ENCODE results near the gene PECR. TPM values are rescaled to one million over a fixed set of nuclear protein-coding genes. Genes with fewer than 3 reads are reported as not detected.

The PECR gene
- total and polyA plus RNA-seq, 9 of the 15 experiments (the other 6 are each of a cell fraction or from before 2014, with no cell fraction given), result 1.1 to 10.3 (median 8.2) TPM

DNA sequence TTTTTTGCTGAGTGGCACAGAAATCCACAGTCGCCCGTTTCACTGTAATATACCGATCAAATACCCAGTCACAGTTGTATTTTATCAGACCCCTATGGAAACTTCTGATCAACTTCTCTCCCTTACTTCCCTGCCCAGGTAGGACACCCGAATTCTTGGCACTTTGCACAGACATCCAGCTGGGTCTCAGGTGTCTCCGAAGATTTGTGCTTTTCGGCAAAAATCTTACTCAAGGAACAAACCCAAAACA is 68.9 kb downstream of the PECR start:
- Histone ChIP-seq H3K4me1 (replicated peaks in 1 of 2; ENCODE audit: control insufficient read depth in 2 of 2, insufficient read depth in 2 of 2, low read length in 2 of 2) (peaks cover 0 to 10% of the 10 kb centered on the region in 2 experiments; a peak in 4 of 5 replicates), H3K9me3 (replicated peaks; ENCODE audit: control insufficient read depth, insufficient read depth, low read depth, low read length) (no peaks in the 10 kb centered on the region), H3K27me3 (ENCODE audit: control insufficient read depth in 2 of 2, insufficient read depth in 2 of 2, low read length in 2 of 2) (no peaks in the 10 kb centered on the region), H4K20me1 (replicated peaks; ENCODE audit: control insufficient read depth, insufficient read depth, low read length) (no peaks in the 10 kb centered on the region), H3K9ac (ENCODE audit: insufficient read depth in 1 of 2, low read depth in 2 of 2, low read length in 2 of 2) (peak overlapping the region; percentile 67 to 93), H3K79me2 (ENCODE audit: control insufficient read depth, insufficient read depth, low read length) (no peaks in the 10 kb centered on the region; the same call in 2 of the 3 replicates), H3K27ac (ENCODE audit: extremely low read depth, low read depth, low read length) (no peak overlapping the region), H3K4me2 (ENCODE audit: insufficient read depth, low read length) (peak overlapping the region; percentile 78), H2AFZ (ENCODE audit: low read depth, low read length) (peak overlapping the region; percentile 89), H3K4me3 (peak overlapping the region; percentile 63), H3K9me1 (ENCODE audit: control insufficient read depth, insufficient read depth, low read length) (no peaks in the 10 kb centered on the region), H3K36me3 (ENCODE audit: control insufficient read depth, insufficient read depth, low read length) (no peaks in the 10 kb centered on the region)
- in situ Hi-C loops (cut with MboI), result no loop called here
- POLR2A ChIA-PET, result interaction anchor here (1.8 kb wide), 1 partner anchor 12 kb away, joined by 9 read pairs; no protein-coding TSS in a partner anchor
- DNase-seq (ENCODE audit: extremely low read depth in 1 of 4, low spot score in 3 of 4), result no peak
- WGBS (ENCODE audit: insufficient coverage, low coverage, missing lambda C conversion rate), result 22% methylated on average over 4 of the region's 6 CpGs
- FAIRE-seq, result no peak
- intact Hi-C loops (cut with micrococcal nuclease), result loop anchor here (5.0 kb wide), 1 partner anchor 45 kb away; no protein-coding TSS in a partner anchor
- ATAC-seq, result no peak
- TF ChIP-seq TCFL5 (CRISPR knock-in tag; conservative IDR thresholded peaks at IDR 0.05), result no peak
- TF ChIP-seq MAFG (tag; conservative IDR thresholded peaks at IDR 0.05), result peak; percentile 46
- no peak for TF ChIP-seq ELF4 (CRISPR knock-in tag; IDR thresholded peaks at IDR 0.05)
- TF ChIP-seq ZNF316 (IDR thresholded peaks at IDR 0.05), result peak; percentile 77
- no peak for TF ChIP-seq CTBP1 (IDR thresholded peaks at IDR 0.05; ENCODE audit: borderline replicate concordance)
- TF ChIP-seq ZFP30 (CRISPR knock-in tag; IDR thresholded peaks at IDR 0.05; ENCODE audit: borderline replicate concordance), result no peak
- no peak for TF ChIP-seq YY1 (IDR thresholded peaks at IDR 0.05; ENCODE audit: borderline replicate concordance in 1 of 3, control insufficient read depth in 1 of 3, extremely low read depth in 1 of 3, insufficient read depth in 3 of 3, insufficient read length in 1 of 3, insufficient replicate concordance in 2 of 3, low read depth in 1 of 3, low read length in 2 of 3)
- peak; percentile 54; the same call in 1 of the 2 replicates for TF ChIP-seq MAFK (IDR thresholded peaks at IDR 0.05; ENCODE audit: low read length)
- TF ChIP-seq C11orf30 (IDR thresholded peaks at IDR 0.05; ENCODE audit: low read depth), result peak; percentile 63; the same call in 1 of the 2 replicates
- peak; percentile 36 for TF ChIP-seq MAFF (IDR thresholded peaks at IDR 0.05; ENCODE audit: low read length)
- TF ChIP-seq ELK1 (CRISPR knock-in tag; IDR thresholded peaks at IDR 0.05), result no peak
- TF ChIP-seq, protein P1, sequence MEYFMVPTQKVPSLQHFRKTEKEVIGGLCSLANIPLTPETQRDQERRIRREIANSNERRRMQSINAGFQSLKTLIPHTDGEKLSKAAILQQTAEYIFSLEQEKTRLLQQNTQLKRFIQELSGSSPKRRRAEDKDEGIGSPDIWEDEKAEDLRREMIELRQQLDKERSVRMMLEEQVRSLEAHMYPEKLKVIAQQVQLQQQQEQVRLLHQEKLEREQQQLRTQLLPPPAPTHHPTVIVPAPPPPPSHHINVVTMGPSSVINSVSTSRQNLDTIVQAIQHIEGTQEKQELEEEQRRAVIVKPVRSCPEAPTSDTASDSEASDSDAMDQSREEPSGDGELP (CRISPR knock-in tag; IDR thresholded peaks at IDR 0.05; ENCODE audit: borderline replicate concordance), result no peak
- TF ChIP-seq FOXK2 (conservative IDR thresholded peaks at IDR 0.05 in 1 of 2, IDR thresholded peaks at IDR 0.05 in 1 of 2; ENCODE audit: low read depth in 2 of 2), result no peak
- TF ChIP-seq, protein P2, sequence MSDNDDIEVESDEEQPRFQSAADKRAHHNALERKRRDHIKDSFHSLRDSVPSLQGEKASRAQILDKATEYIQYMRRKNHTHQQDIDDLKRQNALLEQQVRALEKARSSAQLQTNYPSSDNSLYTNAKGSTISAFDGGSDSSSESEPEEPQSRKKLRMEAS (CRISPR knock-in tag; IDR thresholded peaks at IDR 0.05), result no peak
- TF ChIP-seq CBFB (CRISPR knock-in tag; IDR thresholded peaks at IDR 0.05), result no peak
- no peak for TF ChIP-seq SIN3B (IDR thresholded peaks at IDR 0.05; ENCODE audit: low read depth)
- TF ChIP-seq TCF15 (CRISPR knock-in tag; IDR thresholded peaks at IDR 0.05), result no peak
- TF ChIP-seq ESRRA (IDR thresholded peaks at IDR 0.05; ENCODE audit: borderline replicate concordance, low read depth), result no peak
- TF ChIP-seq HDAC2 (IDR thresholded peaks at IDR 0.05), result no peak
- no peak for TF ChIP-seq ZNF12 (CRISPR knock-in tag; IDR thresholded peaks at IDR 0.05)
- no TSS peak for BruUV-seq (replicated peaks)
- CTCF ChIA-PET (ENCODE audit: low intra/inter-chr PET ratio), result no interaction called here
